Measurements from ENCODE around the gene SRD5A2.

SRD5A2 gene

GRCh38 chr2:31534636-31535035 lies 46.1 kb downstream of the SRD5A2 start:
- Histone ChIP-seq H3K27me3 (ENCODE audit: control insufficient read depth, insufficient read depth, low read length) (no peaks in the 10 kb centered on the region), H3K9me3 (ENCODE audit: control insufficient read depth, insufficient read depth, low read length) (no peaks in the 10 kb centered on the region), H3K36me3 (ENCODE audit: control insufficient read depth, insufficient read depth, low read length) (no peaks in the 10 kb centered on the region), H3K4me3 (ENCODE audit: low read length) (no peak overlapping the region), H3K27ac (ENCODE audit: low read length) (no peak overlapping the region), H3K4me1 (ENCODE audit: control insufficient read depth, insufficient read depth, low read length) (no peaks in the 10 kb centered on the region)
- WGBS (ENCODE audit: insufficient coverage, insufficient read length), result no CpG with 5 or more reads among the region's 1 CpG
- no peak for DNase-seq (ENCODE audit: low read depth, low spot score)

- Histone ChIP-seq H3K36me3 (ENCODE audit: control insufficient read depth, insufficient read depth, low read length) (no peaks in the 10 kb centered on the region), H3K4me3 (ENCODE audit: low read length) (no peak overlapping the region), H3K27ac (ENCODE audit: low read length) (no peak overlapping the region), H3K9me3 (ENCODE audit: control insufficient read depth, insufficient read depth, low read length) (no peaks in the 10 kb centered on the region), H3K4me1 (ENCODE audit: control insufficient read depth, insufficient read depth, low read length) (no peaks in the 10 kb centered on the region), H3K27me3 (ENCODE audit: control insufficient read depth, insufficient read depth, low read length) (no peaks in the 10 kb centered on the region)
- 100% methylated on average over 1 of the region's 1 CpG for WGBS (ENCODE audit: insufficient coverage, insufficient read length)
- no peak for DNase-seq (ENCODE audit: low read depth, low spot score)
These were observed 47.7 kb downstream of the SRD5A2 start for GRCh38 chr2:31533036-31533435.

- Histone ChIP-seq H3K4me3 (ENCODE audit: low read length) (no peak overlapping the region), H3K27ac (ENCODE audit: low read length) (no peak overlapping the region), H3K36me3 (ENCODE audit: control insufficient read depth, insufficient read depth, low read length) (no peaks in the 10 kb centered on the region), H3K27me3 (ENCODE audit: control insufficient read depth, insufficient read depth, low read length) (no peaks in the 10 kb centered on the region), H3K4me1 (ENCODE audit: control insufficient read depth, insufficient read depth, low read length) (no peaks in the 10 kb centered on the region), H3K9me3 (ENCODE audit: control insufficient read depth, insufficient read depth, low read length) (no peaks in the 10 kb centered on the region)
- no CpG with 5 or more reads among the region's 5 CpGs for WGBS (ENCODE audit: insufficient coverage, insufficient read length)
- no peak for DNase-seq (ENCODE audit: low read depth, low spot score)
These were observed 49.6 kb downstream of the SRD5A2 start for GRCh38 chr2:31531101-31531500.

- H3K27ac ChIP-seq (ENCODE audit: low read length), result no peak overlapping the region
- H3K4me3 ChIP-seq (ENCODE audit: low read length), result no peak overlapping the region
- DNase-seq (ENCODE audit: low read depth, low spot score), result no peak
- no peaks in the 10 kb centered on the region for H3K4me1 ChIP-seq (ENCODE audit: control insufficient read depth, insufficient read depth, low read length)
- no CpG with 5 or more reads among the region's 8 CpGs for WGBS (ENCODE audit: insufficient coverage, insufficient read length)
- H3K9me3 ChIP-seq (ENCODE audit: control insufficient read depth, insufficient read depth, low read length), result no peaks in the 10 kb centered on the region
- no peaks in the 10 kb centered on the region for H3K36me3 ChIP-seq (ENCODE audit: control insufficient read depth, insufficient read depth, low read length)
- no peaks in the 10 kb centered on the region for H3K27me3 ChIP-seq (ENCODE audit: control insufficient read depth, insufficient read depth, low read length)
These were observed 51.5 kb downstream of the SRD5A2 start for GRCh38 chr2:31529256-31529655.

- no peak overlapping the region for H3K27ac ChIP-seq (ENCODE audit: low read length)
- H3K4me3 ChIP-seq (ENCODE audit: low read length), result no peak overlapping the region
- H3K27me3 ChIP-seq (ENCODE audit: control insufficient read depth, insufficient read depth, low read length), result no peaks in the 10 kb centered on the region
- no CpG with 5 or more reads among the region's 6 CpGs for WGBS (ENCODE audit: insufficient coverage, insufficient read length)
- H3K36me3 ChIP-seq (ENCODE audit: control insufficient read depth, insufficient read depth, low read length), result no peaks in the 10 kb centered on the region
- H3K9me3 ChIP-seq (ENCODE audit: control insufficient read depth, insufficient read depth, low read length), result no peaks in the 10 kb centered on the region
- H3K4me1 ChIP-seq (ENCODE audit: control insufficient read depth, insufficient read depth, low read length), result no peaks in the 10 kb centered on the region
- no peak for DNase-seq (ENCODE audit: low read depth, low spot score)
These were observed 51.9 kb downstream of the SRD5A2 start for GRCh38 chr2:31528823-31529222.

- H3K4me3 ChIP-seq (ENCODE audit: low read length), result no peak overlapping the region
- no peaks in the 10 kb centered on the region for H3K9me3 ChIP-seq (ENCODE audit: control insufficient read depth, insufficient read depth, low read length)
- DNase-seq (ENCODE audit: low read depth, low spot score), result no peak
- WGBS (ENCODE audit: insufficient coverage, insufficient read length), result no CpG with 5 or more reads among the region's 15 CpGs
- H3K27me3 ChIP-seq (ENCODE audit: control insufficient read depth, insufficient read depth, low read length), result no peaks in the 10 kb centered on the region
- H3K4me1 ChIP-seq (ENCODE audit: control insufficient read depth, insufficient read depth, low read length), result no peaks in the 10 kb centered on the region
- H3K27ac ChIP-seq (ENCODE audit: low read length), result no peak overlapping the region
- no peaks in the 10 kb centered on the region for H3K36me3 ChIP-seq (ENCODE audit: control insufficient read depth, insufficient read depth, low read length)
These were observed 53.6 kb downstream of the SRD5A2 start for GRCh38 chr2:31526946-31527732.

- no CpG with 5 or more reads among the region's 5 CpGs for WGBS (ENCODE audit: insufficient coverage, insufficient read length)
- no peaks in the 10 kb centered on the region for H3K36me3 ChIP-seq (ENCODE audit: control insufficient read depth, insufficient read depth, low read length)
- no peaks in the 10 kb centered on the region for H3K9me3 ChIP-seq (ENCODE audit: control insufficient read depth, insufficient read depth, low read length)
- no peak overlapping the region for H3K4me3 ChIP-seq (ENCODE audit: low read length)
- no peaks in the 10 kb centered on the region for H3K27me3 ChIP-seq (ENCODE audit: control insufficient read depth, insufficient read depth, low read length)
- no peaks in the 10 kb centered on the region for H3K4me1 ChIP-seq (ENCODE audit: control insufficient read depth, insufficient read depth, low read length)
- no peak for DNase-seq (ENCODE audit: low read depth, low spot score)
- H3K27ac ChIP-seq (ENCODE audit: low read length), result no peak overlapping the region
These were observed 54.9 kb downstream of the SRD5A2 start for GRCh38 chr2:31525876-31526275.

GRCh38 chr2:31524592-31524991 lies 56.1 kb downstream of the SRD5A2 start:
- WGBS (ENCODE audit: insufficient coverage, insufficient read length), result no CpG with 5 or more reads among the region's 4 CpGs
- Histone ChIP-seq H3K9me3 (ENCODE audit: control insufficient read depth, insufficient read depth, low read length) (no peaks in the 10 kb centered on the region), H3K27ac (ENCODE audit: low read length) (no peak overlapping the region), H3K27me3 (ENCODE audit: control insufficient read depth, insufficient read depth, low read length) (no peaks in the 10 kb centered on the region), H3K4me3 (ENCODE audit: low read length) (no peak overlapping the region), H3K4me1 (ENCODE audit: control insufficient read depth, insufficient read depth, low read length) (no peaks in the 10 kb centered on the region), H3K36me3 (ENCODE audit: control insufficient read depth, insufficient read depth, low read length) (no peaks in the 10 kb centered on the region)
- DNase-seq (ENCODE audit: low read depth, low spot score), result no peak

- DNase-seq (ENCODE audit: low read depth, low spot score), result peak; percentile 47
- no peak overlapping the region for H3K4me3 ChIP-seq (ENCODE audit: low read length)
- H3K9me3 ChIP-seq (ENCODE audit: control insufficient read depth, insufficient read depth, low read length), result no peaks in the 10 kb centered on the region
- no CpG with 5 or more reads among the region's 8 CpGs for WGBS (ENCODE audit: insufficient coverage, insufficient read length)
- no peaks in the 10 kb centered on the region for H3K27me3 ChIP-seq (ENCODE audit: control insufficient read depth, insufficient read depth, low read length)
- no peaks in the 10 kb centered on the region for H3K4me1 ChIP-seq (ENCODE audit: control insufficient read depth, insufficient read depth, low read length)
- H3K36me3 ChIP-seq (ENCODE audit: control insufficient read depth, insufficient read depth, low read length), result no peaks in the 10 kb centered on the region
- H3K27ac ChIP-seq (ENCODE audit: low read length), result no peak overlapping the region
These were observed 56.8 kb downstream of the SRD5A2 start for GRCh38 chr2:31523871-31524492.

- no peaks in the 10 kb centered on the region for H3K27me3 ChIP-seq (ENCODE audit: control insufficient read depth, insufficient read depth, low read length)
- H3K4me3 ChIP-seq (ENCODE audit: low read length), result no peak overlapping the region
- H3K27ac ChIP-seq (ENCODE audit: low read length), result no peak overlapping the region
- H3K36me3 ChIP-seq (ENCODE audit: control insufficient read depth, insufficient read depth, low read length), result no peaks in the 10 kb centered on the region
- H3K4me1 ChIP-seq (ENCODE audit: control insufficient read depth, insufficient read depth, low read length), result no peaks in the 10 kb centered on the region
- H3K9me3 ChIP-seq (ENCODE audit: control insufficient read depth, insufficient read depth, low read length), result no peaks in the 10 kb centered on the region
- WGBS (ENCODE audit: insufficient coverage, insufficient read length), result no CpG with 5 or more reads among the region's 4 CpGs
- DNase-seq (ENCODE audit: low read depth, low spot score), result no peak
These were observed 58.0 kb downstream of the SRD5A2 start for GRCh38 chr2:31522786-31523185.

Data from iPS DF 6.9 (cell line).